ENCODE measurements around the gene CSNK1G3. TPM values are rescaled to one million over a fixed set of nuclear protein-coding genes. Genes with fewer than 3 reads are reported as not detected.

Gene CSNK1G3
- total RNA-seq, 1 experiment from 2014 or later: 40.8 TPM

DNA sequence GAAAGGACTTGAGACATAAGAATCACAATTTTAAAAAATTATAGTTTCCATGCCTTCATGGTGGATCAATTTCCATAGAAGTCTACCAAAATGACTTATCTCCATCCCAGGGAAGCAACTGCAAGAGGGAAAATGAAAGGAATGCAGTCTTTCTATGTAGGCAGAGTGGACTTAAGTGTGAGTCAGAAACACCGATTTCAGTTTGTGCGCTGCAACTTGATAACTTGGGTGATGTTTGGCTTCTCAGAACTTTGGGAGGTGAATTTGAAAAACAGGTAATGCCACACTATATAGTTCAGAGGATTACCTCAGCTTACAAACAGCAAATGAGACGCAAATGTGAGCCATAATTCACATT lies 708 bp upstream of the CSNK1G3 start:
- no peak for ATAC-seq
- TF ChIP-seq POLR2AphosphoS5 (IDR thresholded peaks at IDR 0.05; ENCODE audit: low read depth, low read length) (no peak), REST (IDR thresholded peaks at IDR 0.05; ENCODE audit: insufficient read depth in 1 of 2, low read depth in 2 of 2, low read length in 1 of 2) (no peak), TCF7L2 (IDR thresholded peaks at IDR 0.05; ENCODE audit: low read depth, low read length) (no peak), SIN3A (IDR thresholded peaks at IDR 0.05; ENCODE audit: borderline replicate concordance, insufficient read depth, low read depth, low read length) (no peak)
- TF ChIP-seq, protein P1, sequence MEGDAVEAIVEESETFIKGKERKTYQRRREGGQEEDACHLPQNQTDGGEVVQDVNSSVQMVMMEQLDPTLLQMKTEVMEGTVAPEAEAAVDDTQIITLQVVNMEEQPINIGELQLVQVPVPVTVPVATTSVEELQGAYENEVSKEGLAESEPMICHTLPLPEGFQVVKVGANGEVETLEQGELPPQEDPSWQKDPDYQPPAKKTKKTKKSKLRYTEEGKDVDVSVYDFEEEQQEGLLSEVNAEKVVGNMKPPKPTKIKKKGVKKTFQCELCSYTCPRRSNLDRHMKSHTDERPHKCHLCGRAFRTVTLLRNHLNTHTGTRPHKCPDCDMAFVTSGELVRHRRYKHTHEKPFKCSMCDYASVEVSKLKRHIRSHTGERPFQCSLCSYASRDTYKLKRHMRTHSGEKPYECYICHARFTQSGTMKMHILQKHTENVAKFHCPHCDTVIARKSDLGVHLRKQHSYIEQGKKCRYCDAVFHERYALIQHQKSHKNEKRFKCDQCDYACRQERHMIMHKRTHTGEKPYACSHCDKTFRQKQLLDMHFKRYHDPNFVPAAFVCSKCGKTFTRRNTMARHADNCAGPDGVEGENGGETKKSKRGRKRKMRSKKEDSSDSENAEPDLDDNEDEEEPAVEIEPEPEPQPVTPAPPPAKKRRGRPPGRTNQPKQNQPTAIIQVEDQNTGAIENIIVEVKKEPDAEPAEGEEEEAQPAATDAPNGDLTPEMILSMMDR (IDR thresholded peaks at IDR 0.05): no peak
- in situ Hi-C loops (cut with HindIII; ENCODE audit: low pct_unique_long_range_greater_than_20kb, low sequenced_read_pairs) (no loop called here), intact Hi-C loops (cut with micrococcal nuclease; ENCODE audit: unreplicated experiment) (loop anchor here (5.0 kb wide), 1 partner anchor 89 kb away; the partner anchor contains the start of gene CEP120)
- TSS peak; percentile 99 for BruUV-seq (replicated peaks)
- no peaks in the 10 kb centered on the region for H3K9me3 ChIP-seq (ENCODE audit: control insufficient read depth, insufficient read depth, low read depth, low read length)
- no peaks in the 10 kb centered on the region; the same call in 1 of the 2 replicates for H3K27me3 ChIP-seq (ENCODE audit: control insufficient read depth, insufficient read depth, low read length)
- CTCF ChIA-PET: no interaction called here
- H3K4me3 ChIP-seq (ENCODE audit: low read depth in 2 of 2, low read length in 2 of 2): peak overlapping the region; percentile 71 to 87
- peak overlapping the region; percentile 95 for H3K27ac ChIP-seq (ENCODE audit: low read length)
- no peak for DNase-seq (ENCODE audit: low read depth, low spot score)
- H3K36me3 ChIP-seq (ENCODE audit: control insufficient read depth, insufficient read depth, low read length): peaks cover 2% of the 10 kb centered on the region; the same call in 1 of the 2 replicates
- peaks cover 24% of the 10 kb centered on the region for H3K4me1 ChIP-seq (ENCODE audit: control insufficient read depth, insufficient read depth, low read length)
- POLR2A ChIA-PET: no interaction called here

DNA sequence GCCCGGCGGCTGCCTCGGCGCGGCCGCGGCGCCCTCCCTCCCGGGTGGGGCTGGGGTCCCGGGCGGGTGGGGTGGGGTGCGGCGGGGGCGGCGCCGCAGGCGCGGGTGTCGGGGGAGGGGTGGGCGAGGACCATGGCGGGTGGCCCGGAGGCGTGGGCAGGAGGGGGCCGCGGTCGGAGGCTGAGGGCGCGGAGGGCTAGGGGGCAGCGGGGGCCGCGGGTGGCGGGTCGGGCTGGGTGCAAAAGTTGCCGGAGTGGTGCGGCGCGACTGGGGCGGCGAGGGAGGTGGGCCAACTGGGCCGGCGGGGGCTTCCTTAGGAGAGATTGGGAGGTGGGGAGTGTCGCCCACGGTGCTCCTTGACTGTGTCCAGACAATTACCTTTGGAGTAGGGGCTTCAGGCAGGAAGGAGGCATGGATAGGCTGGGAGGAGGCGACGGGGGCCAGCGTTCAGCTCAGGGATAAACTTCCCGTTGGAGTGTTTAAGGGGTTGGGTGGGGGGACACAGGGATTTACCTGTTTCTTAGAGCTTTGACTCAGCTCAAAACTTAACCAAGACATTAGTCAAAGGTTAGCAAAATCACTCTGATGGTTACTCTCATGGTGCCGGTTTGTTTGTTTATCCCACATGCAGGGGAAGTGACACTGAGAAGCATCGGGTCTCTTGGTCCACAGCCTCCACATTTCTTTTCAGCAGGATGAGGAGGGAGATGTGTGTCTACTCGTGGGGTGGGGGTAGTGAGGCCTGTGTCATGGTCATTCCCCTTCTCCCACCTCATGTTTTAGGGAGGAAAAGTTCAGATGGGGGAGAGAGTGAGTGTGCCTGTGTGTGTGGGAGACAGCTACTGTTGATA lies 859 bp downstream of the CSNK1G3 start:
- intact Hi-C loops (cut with micrococcal nuclease; ENCODE audit: unreplicated experiment) (loop anchor here (5.0 kb wide), 1 partner anchor 91 kb away; the partner anchor contains the start of gene CEP120), in situ Hi-C loops (cut with HindIII; ENCODE audit: low pct_unique_long_range_greater_than_20kb, low sequenced_read_pairs) (no loop called here)
- ChIA-PET POLR2A (interaction anchor here (0.6 kb wide), 2 partner anchors 113 to 1223 kb away, joined by 5 to 7 read pairs; no protein-coding TSS in a partner anchor), CTCF (interaction anchor here (0.6 kb wide), 1 partner anchor 809 kb away, joined by 3 read pairs; no protein-coding TSS in a partner anchor)
- Histone ChIP-seq H3K9me3 (ENCODE audit: control insufficient read depth, insufficient read depth, low read depth, low read length) (no peaks in the 10 kb centered on the region), H3K27me3 (ENCODE audit: control insufficient read depth, insufficient read depth, low read length) (no peaks in the 10 kb centered on the region; the same call in 1 of the 2 replicates), H3K4me1 (ENCODE audit: control insufficient read depth, insufficient read depth, low read length) (peaks cover 24% of the 10 kb centered on the region), H3K27ac (ENCODE audit: low read length) (peak overlapping the region; percentile 87), H3K36me3 (ENCODE audit: control insufficient read depth, insufficient read depth, low read length) (peaks cover 2% of the 10 kb centered on the region; the same call in 1 of the 2 replicates), H3K4me3 (ENCODE audit: low read depth in 2 of 2, low read length in 2 of 2) (peak overlapping the region; percentile 71 to 87)
- ATAC-seq: peak; percentile 33
- TF ChIP-seq TCF7L2 (IDR thresholded peaks at IDR 0.05; ENCODE audit: low read depth, low read length): no peak
- TF ChIP-seq, protein P1 (IDR thresholded peaks at IDR 0.05): no peak
- no peak for TF ChIP-seq REST (IDR thresholded peaks at IDR 0.05; ENCODE audit: insufficient read depth in 1 of 2, low read depth in 2 of 2, low read length in 1 of 2)
- no peak for TF ChIP-seq SIN3A (IDR thresholded peaks at IDR 0.05; ENCODE audit: borderline replicate concordance, insufficient read depth, low read depth, low read length)
- no peak for TF ChIP-seq POLR2AphosphoS5 (IDR thresholded peaks at IDR 0.05; ENCODE audit: low read depth, low read length)
- DNase-seq (ENCODE audit: low read depth, low spot score): peak; percentile 25
- BruUV-seq (replicated peaks): no TSS peak

Measured in Panc1 (cell line).